HG03045 (cell line): ENCODE measurements around the gene GM2A.
"Not testable (repeated sequence)": the region's sequence is repeated elsewhere in the genome, so short reads cannot be mapped to it uniquely, and the experiment has no call there.

ENCODE experiments used
- ATAC-seq: cut with Tn5 transposase; IDR thresholded peaks from one replicate; pipeline ENCODE4 v1.9.1; 2021; ENCODE audit warnings: mild to moderate bottlenecking, moderate library complexity; ENCODE audit not compliant: unreplicated experiment

The GM2A gene

DNA sequence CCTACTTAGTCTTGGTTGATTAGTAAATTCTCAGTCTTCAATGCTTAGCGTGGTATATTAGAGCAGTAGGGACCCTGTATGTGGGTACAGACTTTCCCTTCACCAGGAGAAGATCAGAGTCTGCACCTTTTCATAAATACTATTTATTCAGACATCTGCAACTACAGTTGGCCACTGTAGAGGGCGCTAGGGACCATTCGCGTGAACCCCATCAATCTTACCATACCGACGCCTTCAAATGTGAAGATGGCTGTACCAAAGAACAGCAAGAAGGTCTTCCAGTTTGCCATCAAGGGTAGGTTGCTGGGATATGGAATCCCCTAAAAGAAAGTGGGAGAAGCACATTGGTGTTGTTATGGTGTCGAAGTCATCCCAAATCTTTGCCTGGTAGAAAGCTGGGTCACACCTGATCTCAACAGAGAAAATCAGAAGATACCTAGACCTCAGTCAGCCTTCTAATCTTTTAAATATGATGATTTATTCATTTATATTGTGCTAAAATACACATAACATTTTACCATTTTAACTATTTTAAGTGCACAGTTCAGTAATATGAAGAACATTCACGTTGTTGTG lies 31.5 kb downstream of the GM2A start:
- ATAC-seq, result no peak

DNA sequence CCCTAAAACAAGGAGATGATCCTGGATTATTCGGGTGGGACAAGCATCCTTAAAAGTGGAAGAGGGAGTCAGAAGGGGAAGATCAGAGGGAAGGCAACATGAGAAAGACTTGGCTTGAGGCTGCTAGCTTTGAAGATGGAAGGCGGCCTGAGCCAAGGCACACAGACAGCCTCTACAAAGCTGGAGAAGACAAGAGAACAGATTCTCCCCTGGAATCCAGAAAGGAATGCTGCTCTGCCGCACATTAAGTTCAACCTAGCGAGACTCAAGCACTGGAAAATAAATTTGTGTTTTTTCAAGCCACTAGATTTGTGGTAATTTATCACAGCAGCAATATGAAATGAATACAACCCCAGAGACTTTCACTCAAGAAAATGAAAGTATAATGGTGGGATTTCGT lies 32.7 kb downstream of the GM2A start:
- ATAC-seq, result no peak

DNA sequence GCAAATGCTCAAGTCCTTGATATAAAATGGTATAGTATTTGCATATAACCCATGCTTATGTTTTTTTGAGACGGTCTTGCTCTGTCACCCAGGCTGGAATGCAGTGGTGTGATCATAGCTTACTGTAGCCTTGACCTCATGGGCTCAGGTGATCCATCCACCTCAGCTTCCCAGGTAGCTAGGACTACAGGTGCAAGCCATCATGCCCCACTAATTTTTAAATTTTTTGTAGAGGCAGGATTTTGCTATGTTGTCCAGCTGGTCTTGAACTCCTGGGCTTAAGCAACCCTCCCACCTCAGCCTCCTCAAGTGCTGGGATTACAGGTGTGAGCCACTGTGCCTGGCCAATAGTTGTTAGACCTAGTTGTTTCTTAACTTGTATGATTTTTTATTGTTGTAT lies 33.3 kb downstream of the GM2A start:
- ATAC-seq, result no peak

DNA sequence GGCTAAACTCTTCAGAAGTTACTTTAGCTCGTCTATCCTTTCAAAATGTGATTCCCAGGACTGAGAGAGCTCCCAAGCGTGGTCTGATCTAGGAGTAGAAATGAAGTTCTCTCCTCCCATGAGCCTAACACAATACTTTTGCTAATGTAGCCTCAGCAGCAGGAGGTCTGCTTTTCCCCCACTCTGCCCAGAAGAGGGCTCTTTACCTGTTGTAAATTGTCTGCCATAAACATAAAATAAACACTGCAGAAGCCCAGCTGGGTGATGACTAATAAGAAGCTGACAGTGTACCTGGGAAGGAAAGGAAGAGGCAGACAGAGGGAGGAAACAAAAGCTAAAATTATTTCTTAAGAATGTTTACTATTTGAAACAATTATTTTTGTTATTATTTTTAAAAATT lies 35.2 kb downstream of the GM2A start:
- no peak for ATAC-seq

DNA sequence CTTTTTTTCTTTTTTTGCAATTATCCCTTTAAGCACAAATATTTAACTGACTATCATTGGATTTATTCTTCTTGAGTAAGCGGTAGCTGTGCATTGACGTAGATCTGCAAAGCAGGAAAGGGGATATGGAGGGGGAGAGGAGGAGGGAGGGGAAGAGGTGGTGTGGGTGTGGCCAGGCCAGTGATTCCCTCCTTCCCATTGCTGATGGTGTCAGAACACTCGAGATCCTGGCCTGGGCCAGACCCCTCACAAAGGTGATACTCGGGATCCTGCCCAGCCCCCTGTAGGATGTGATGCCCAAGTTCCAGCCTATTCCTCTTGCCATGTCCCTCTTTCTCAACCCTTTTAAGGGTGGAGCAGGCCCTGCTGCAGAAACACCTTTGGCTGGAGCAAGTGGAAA lies 40.6 kb downstream of the GM2A start:
- ATAC-seq, result no peak

DNA sequence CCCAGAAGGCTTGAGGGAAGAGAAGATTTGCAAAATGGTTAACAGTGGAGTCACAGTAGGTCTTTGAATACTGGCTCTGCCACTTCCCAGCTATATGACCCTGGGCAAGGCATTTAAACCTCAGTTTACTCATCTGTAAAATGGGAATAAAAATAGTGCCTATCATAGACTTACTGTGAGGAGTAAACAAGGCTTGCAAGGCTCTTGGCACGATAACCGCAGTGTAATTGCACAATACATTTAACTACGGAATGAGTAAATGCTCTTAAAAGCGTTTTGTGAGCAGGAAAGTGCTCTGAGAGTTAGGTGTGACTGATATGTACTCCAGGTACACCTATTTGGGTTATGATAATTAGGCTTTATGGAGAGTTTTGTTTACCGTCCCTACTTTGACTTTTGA lies 42.2 kb downstream of the GM2A start:
- no peak for ATAC-seq

DNA sequence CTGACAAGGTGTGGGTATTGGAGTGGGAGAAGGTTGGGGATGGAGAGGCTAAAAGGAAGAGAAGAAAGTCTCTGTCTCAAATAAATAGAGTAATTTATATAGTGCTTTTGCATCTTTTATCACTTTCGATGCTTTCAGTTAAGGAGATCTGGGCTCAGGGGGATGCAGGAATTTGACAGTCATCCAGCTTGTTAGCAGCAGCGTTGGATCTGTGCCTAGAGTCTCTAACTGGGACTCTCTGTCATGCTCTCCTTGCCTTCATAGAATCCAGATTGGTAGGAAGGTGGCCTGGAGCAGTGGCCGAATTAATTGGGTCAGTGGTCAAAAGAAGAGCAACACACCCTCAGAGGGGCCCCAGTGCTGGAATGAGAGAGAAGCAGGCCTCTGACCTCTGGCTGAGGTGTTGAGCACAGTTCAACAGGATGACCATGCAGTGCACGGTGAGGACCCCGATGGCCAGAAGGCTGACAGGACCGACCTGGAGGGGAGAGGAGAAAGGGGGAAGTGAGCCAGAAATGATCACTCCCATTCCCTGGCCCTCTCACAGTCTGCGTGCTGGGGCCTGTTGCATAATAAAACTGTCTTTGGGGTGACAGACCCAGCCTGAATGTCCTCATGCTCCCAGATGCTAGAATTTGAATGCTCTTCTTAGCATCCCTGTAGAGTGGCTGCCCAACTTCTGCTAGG lies 42.9 kb downstream of the GM2A start:
- no peak for ATAC-seq

DNA sequence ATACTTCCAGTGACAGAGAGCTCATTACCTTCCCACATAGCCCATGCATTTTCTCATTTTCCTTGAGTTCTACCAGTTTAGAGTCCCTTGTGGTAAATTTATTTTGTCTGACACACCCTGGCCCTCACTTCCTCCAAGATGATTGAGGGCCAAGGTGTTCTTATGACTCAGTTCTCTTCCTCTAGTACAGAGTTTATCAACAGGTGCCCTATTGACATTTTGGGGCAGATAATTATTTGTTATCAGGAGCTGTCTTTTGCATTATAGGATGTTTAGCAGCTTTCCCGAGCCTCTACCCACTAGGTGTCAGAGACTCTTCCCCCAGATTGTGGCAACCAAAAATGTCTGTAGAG lies 43.5 kb downstream of the GM2A start:
- ATAC-seq, result no peak

DNA sequence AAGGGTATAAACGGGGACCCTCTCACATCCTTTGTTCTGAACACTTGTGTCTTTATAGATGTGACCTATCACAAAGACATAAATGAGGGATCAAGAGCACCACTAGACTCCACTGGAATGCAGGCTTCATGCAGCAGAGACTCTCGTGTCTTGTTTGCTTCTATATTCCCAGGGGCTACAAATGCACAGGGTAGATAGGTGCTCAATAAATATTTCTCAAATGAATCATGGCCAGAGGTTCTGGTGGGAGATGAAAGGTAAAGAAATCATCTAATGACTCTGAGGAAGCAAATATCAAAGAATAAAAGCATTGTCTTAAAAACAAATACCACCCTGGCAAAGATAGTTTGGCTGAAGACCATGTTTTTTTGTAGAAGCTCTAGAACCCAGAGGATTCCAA lies 44.0 kb downstream of the GM2A start:
- ATAC-seq, result no peak

DNA sequence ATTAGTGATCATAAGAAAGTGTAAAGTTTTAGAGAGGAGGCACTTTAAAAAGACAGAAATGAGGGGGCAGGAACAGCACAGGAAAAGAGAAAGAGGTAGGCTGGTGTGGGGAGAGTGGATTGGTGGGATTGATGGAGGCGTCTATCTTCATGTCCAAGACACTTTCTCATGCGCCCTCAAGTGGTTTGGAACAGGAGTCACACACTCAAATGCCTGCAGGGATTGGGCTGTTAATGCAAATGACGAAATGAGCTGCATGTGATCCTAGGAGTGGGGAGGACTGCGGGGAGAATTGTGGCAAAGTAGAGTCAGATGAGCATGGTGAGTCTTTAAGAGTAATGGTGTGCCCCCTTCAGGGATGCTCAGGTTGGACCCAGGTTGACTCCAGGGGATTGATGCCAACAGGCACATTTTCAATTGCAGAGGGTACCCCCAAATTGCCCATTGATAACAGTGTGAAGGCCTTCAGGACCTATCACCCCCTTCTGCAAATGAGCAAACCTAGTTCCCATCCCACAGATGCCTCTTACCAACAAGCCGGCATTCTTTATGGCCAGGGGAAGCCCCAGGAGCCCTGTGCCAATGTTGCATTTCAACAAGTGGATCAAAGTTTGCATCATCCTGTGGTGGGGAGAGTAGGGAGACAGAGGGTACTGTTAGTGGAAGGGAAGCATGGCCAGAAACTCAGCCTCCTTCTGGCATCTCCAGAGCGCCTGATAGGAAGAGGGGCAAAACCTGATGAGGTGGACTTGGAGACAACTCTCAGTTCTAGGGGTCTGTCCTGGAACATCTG lies 45.3 kb downstream of the GM2A start:
- ATAC-seq, result no peak

DNA sequence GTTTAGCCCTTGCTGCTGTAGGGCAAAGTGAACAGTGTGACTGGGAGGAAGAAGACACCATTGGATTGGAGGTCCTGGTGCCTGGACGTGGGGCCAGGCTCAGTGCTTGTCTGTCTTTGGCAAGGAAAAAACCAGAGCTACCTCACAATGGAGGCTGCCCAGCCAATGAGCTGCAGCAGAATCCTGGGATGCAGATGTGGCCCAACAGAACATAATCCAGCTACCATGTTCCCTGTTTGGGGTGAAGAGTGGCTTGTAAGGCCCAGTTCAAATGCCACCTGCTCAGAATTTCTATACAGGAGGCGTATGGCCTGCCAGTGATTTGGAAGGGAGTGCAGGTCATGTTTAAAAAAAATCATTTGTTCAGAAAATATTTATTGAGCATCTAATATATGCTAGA lies 50.7 kb downstream of the GM2A start, which contains the start of gene SLC36A3:
Gene SLC36A3, minus strand, starts transcription at position 101 of the 400 bp plus-strand sequence. CDS start 412 bp downstream, outside the sequence.
- no peak for ATAC-seq

DNA sequence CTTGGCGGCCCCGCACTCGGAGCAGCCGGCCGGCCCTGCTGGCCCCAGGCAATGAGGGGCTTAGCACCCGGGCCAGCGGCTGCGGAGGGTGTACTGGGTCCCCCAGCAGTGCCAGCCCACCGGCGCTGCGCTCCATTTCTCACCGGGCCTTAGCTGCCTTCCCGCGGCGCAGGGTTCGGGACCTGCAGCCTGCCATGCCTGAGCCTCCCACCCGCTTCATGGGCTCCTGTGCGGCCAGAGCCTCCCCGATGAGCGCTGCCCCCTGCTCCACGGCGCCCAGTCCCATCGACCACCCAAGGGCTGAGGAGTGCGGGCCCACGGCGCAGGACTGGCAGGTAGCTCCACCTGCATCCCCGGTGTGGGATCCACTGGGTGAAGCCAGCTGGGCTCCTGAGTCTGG lies 56.3 kb downstream of the GM2A start:
- not testable (repeated sequence) for ATAC-seq

DNA sequence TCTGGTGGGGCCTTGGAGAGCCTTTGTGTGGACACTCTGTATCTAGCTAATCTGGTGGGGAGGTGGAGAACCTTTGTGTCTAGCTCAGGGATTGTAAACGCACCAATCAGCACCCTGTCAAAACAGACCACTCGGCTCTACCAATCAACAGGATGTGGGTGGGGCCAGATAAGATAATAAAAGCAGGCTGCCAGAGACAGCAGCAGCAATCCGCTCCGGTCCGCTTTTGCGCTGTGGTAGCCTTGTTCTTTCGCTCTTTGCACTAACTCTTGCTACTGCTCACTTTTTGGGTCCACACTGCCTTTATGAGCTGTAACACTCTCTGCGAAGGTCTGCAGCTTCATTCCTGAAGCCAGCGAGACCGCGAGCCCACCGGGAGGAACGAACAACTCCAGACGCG lies 56.8 kb downstream of the GM2A start:
- ATAC-seq, result not testable (repeated sequence)

DNA sequence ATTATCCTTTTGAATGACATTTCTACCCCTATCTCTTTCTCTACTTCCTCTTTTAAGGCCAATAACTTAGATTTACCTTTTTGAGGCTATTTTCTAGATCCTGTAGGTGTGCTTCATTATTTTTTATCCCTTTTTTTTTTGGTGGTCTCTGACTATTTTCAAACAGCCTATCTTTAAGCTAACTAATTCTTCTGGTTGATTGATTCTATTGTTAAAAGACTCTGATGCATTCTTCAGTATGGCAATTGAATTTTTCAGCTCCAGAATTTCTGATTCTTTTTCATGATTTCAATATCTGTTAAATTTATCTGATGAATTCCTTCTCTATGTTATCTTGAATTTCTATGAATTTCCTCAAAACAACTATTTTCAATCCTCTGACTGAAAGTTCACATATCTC lies 57.9 kb downstream of the GM2A start:
- no peak for ATAC-seq

DNA sequence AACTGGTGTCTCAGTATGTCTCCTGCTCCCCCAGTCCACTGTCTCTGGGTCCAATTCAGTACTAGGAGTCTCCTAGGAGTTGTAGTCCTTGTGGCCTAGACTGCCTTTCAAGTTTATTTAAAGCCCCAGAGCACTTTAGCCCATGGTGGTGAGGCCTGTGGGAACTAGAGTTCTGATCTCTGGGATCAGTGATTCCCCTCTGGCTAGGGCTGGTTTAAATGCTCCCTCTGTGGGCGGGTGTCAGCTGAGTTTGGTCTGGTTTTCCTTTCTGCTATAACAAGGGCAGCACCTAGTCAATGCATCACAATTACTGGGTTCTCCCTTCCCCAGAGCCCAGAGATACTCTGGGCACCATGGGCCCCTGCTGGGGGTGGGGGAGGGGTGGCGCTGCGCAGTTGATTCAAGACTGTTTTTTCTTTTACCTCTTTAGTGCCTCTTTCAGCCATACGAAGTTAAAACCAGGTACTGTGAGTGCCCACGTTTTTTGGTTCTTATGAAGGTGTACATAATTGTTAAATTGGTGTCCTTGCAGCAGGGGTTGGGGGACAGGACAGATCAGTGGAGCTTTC lies 59.9 kb downstream of the GM2A start:
- ATAC-seq, result no peak

DNA sequence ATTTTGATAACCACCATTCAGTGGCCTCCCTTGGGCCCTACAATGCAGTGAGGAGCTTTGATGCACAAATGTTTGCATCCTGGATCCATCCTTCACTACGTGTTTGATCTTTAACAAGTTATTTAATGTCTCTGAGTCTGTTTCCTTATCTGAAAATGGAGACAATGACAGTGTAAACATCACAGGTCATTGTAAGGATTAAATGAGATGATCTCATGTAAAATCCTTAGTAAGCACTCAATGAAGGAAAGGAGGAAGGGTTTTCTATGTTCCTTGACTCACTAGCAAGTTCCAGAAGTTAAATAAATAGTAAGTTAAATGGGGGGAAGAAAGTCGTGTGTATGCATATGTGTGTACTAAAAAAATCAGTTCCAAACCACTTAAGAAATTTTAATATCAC lies 60.4 kb downstream of the GM2A start:
- ATAC-seq, result no peak

DNA sequence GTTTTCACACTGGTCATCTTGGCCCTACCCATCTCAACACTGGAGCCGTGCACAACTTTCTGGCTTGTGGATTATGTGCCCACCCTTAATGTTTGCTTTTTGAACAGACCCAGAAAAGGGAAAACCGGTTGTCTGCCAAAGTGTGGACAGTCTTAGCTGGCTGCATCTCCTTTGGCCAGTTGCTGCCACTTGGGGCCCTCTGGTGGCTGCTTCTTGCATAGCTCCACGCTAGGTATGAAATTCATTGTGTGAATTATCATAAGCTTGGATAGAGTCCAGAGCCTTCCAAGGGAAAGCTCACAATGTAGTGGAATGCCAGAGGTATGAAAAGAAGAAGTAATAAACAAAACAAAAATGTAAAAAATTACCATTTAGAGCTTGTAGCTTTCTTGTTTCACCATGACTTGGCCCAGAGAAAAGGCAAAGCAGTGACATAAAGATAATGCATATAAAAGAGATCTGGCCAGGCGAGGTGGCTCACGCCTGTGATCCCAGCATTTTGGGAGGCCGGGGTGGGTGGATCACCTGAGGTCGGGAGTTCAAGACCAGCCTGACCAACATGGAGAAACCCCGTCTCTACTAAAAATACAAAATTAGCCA lies 63.1 kb downstream of the GM2A start:
- peak; percentile 63 for ATAC-seq

DNA sequence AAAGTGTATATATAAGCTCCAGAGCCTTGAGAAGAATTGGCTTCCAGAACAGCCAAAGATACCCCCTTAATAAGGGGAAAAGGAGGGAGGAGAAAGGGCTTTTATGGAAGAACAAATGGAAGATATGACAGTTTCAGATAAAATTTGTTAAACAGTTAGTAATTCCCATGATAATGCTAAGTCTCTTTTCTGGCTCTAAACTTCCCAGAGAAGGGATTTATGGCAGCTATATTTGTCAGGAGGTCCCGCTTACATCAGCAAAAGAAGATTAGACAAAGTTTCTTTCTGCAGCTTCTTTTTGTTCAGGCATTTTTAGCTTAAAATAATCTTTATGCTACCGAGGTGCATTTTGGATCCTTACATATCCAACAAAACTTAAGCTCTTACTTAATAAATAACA lies 64.9 kb downstream of the GM2A start:
- no peak for ATAC-seq

DNA sequence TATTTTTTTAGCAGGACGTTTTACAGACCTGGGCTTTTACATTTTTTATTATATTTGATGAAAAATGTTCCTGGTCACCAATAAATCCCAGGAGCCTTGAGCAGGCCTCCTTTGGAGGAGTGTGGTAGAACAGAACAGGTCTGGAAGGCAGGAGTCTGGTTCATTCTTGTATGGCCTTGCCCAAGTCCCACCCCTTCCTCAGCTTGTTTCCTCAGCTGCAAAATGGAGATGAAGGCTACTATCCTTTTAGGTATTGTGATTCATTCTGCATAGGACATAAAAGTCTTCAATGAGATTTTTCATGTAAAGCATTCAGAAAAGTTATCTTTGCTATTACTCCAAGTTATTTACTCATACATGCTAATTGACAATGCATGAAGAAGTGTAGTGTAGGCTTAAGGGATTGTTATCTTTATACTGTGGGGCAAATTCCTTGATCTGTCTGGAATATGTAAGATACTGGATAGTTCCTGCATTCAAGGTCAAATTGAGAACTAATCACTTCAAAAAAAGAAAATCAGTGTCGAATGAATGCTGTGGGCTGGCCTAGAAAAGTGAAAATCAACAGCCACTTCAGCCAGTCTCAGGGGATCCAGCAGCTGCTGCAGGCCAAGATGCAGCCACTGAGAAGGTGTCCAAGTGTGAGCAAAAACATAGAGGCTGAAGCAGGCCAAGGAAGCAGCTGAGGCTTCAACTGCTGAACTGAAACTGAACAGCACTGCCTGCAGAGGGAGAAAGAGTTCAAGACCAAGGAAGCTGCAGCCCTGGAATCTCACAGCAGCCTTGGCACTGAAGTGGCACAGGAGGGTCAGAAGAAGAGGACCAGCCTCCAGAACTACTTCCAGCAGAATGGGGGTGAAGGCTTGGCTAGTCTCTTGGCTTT lies 66.1 kb downstream of the GM2A start:
- no peak for ATAC-seq
